Hepatocyte (in vitro differentiated cells): ENCODE results near the gene NDST1. TPM values are rescaled to one million over a fixed set of nuclear protein-coding genes. Genes with fewer than 3 reads are reported as not detected.
A peak's percentile ranks its signal among the peaks of the same experiment; 100 is the strongest.

ENCODE experiments used
- DNase-seq: peaks from one replicate; pipeline ENCODE4 v3.0.0-alpha.2; 2016; ENCODE audit warnings: low spot score
- H2AFZ ChIP-seq: fragments of 200-600 bp; sonication (generic); 2 replicates; pipeline ENCODE4 v1.6.0; 2016; ENCODE audit warnings: antibody characterized with exemption, mild to moderate bottlenecking
- H3K27ac ChIP-seq: fragments of 200-600 bp; sonication (generic); 2 replicates; pipeline ENCODE4 v1.5.1; 2016; ENCODE audit warnings: mild to moderate bottlenecking
- H3K27me3 ChIP-seq: fragments of 200-600 bp; sonication (generic); 2 replicates; pipeline ENCODE4 v1.6.1; 2016
- H3K36me3 ChIP-seq: fragments of 200-600 bp; sonication (generic); replicated peaks from 2 replicates; pipeline ENCODE4 v1.5.1; 2016; ENCODE audit warnings: low read depth; ENCODE audit not compliant: insufficient read depth
- H3K4me1 ChIP-seq: fragments of 200-600 bp; sonication (generic); 2 replicates; pipeline ENCODE4 v1.5.1; 2016; ENCODE audit warnings: mild to moderate bottlenecking, moderate library complexity; ENCODE audit not compliant: insufficient read depth
- H3K4me2 ChIP-seq: fragments of 200-600 bp; sonication (generic); 2 replicates; pipeline ENCODE4 v1.6.0; 2016
- H3K4me3 ChIP-seq: fragments of 200-600 bp; sonication (generic); 2 replicates; pipeline ENCODE4 v1.5.1; 2016; ENCODE audit warnings: mild to moderate bottlenecking
- H3K79me2 ChIP-seq: fragments of 200-600 bp; sonication (generic); 2 replicates; pipeline ENCODE4 v1.6.0; 2017; ENCODE audit warnings: mild to moderate bottlenecking
- H3K9me2 ChIP-seq: fragments of 200-600 bp; sonication (generic); replicated peaks from 2 replicates; pipeline ENCODE4 v1.6.0; 2017; ENCODE audit warnings: mild to moderate bottlenecking; ENCODE audit not compliant: insufficient read depth
- H3K9me3 ChIP-seq: fragments of 200-600 bp; sonication (generic); 2 replicates; pipeline ENCODE4 v1.5.1; 2016; ENCODE audit warnings: low read depth, mild to moderate bottlenecking
- H4K20me1 ChIP-seq: fragments of 200-600 bp; sonication (generic); 2 replicates; pipeline ENCODE4 v1.6.0; 2016; ENCODE audit warnings: mild to moderate bottlenecking; ENCODE audit not compliant: insufficient read depth, poor library complexity, severe bottlenecking
- CTCF ChIP-seq: fragments of 200-600 bp; sonication (generic); IDR thresholded peaks from 2 replicates; pipeline ENCODE4 v1.5.1; 2016; ENCODE audit warnings: antibody characterized with exemption, mild to moderate bottlenecking; ENCODE audit not compliant: poor library complexity
- EZH2 ChIP-seq: fragments of 200-600 bp; sonication (generic); IDR thresholded peaks from 2 replicates; pipeline ENCODE4 v1.6.1; 2016; ENCODE audit warnings: antibody characterized with exemption, mild to moderate bottlenecking, borderline replicate concordance
- EZH2phosphoT487 ChIP-seq: fragments of 200-600 bp; sonication (generic); IDR thresholded peaks from one replicate; pipeline ENCODE4 v1.6.1; 2018; ENCODE audit warnings: antibody characterized with exemption, mild to moderate bottlenecking, low read depth, moderate library complexity; ENCODE audit not compliant: unreplicated experiment, severe bottlenecking
- WGBS: methylation state at CpG from one replicate; pipeline ENCODE4 v1.1.6; 2016; ENCODE audit warnings: low lambda C conversion rate; ENCODE audit errors: missing lambda C conversion rate; 5-methylcytosine and 5-hydroxymethylcytosine counted together
- polyA plus RNA-seq: library from polyadenylated mRNA; unstranded; fragments of >200 nt; fragmentation: Nextera tagmentation; extraction: Ambion mirVana; gene quantifications from 2 replicates; pipeline ENCODE4 v1.2.1, GENCODE V29; 2016
- total RNA-seq: library from RNA; depleted of rRNA; stranded (reverse); fragments of >200 nt; gene quantifications from 2 replicates; pipeline ENCODE4 v1.2.3, GENCODE V29; 2014

Gene NDST1
- total and polyA plus RNA-seq, 2 experiments from 2014 or later = 42.5 to 85.1 TPM

GRCh38 chr5:150481708-150481965 lies 26.3 kb upstream of the NDST1 start:
- DNase-seq = no peak
- Histone ChIP-seq H3K4me3 (no peak overlapping the region), H3K27ac (peak overlapping the region; percentile 37), H3K36me3 (no peaks in the 10 kb centered on the region), H4K20me1 (no peaks in the 10 kb centered on the region), H3K79me2 (peaks cover 13% of the 10 kb centered on the region), H3K4me1 (peaks cover 4% of the 10 kb centered on the region), H3K4me2 (no peak overlapping the region), H3K9me2 (no peaks in the 10 kb centered on the region), H3K27me3 (no peaks in the 10 kb centered on the region), H2AFZ (no peak overlapping the region), H3K9me3 (no peaks in the 10 kb centered on the region)
- 86% methylated on average over 6 of the region's 6 CpGs for WGBS
- no peak for TF ChIP-seq EZH2phosphoT487
- no peak for TF ChIP-seq EZH2
- TF ChIP-seq CTCF = no peak

GRCh38 chr5:150481972-150482406 lies 25.9 kb upstream of the NDST1 start:
- no peaks in the 10 kb centered on the region for H3K36me3 ChIP-seq
- 55% methylated on average over 6 of the region's 6 CpGs for whole genome bisulfite sequencing
- peak; percentile 44 for DNase-seq

GRCh38 chr5:150484964-150485692 lies 22.8 kb upstream of the NDST1 start:
- peak overlapping the region; percentile 83 for H2AFZ ChIP-seq
- H3K4me1 ChIP-seq = peaks cover 36% of the 10 kb centered on the region
- peaks cover 48% of the 10 kb centered on the region for H3K79me2 ChIP-seq
- H3K9me3 ChIP-seq = no peaks in the 10 kb centered on the region
- peak overlapping the region; percentile 88 for H3K4me2 ChIP-seq
- no peaks in the 10 kb centered on the region for H3K36me3 ChIP-seq
- H3K9me2 ChIP-seq = no peaks in the 10 kb centered on the region
- DNase-seq = no peak
- H3K27me3 ChIP-seq = no peaks in the 10 kb centered on the region
- peak overlapping the region; percentile 100 for H3K27ac ChIP-seq
- TF ChIP-seq EZH2 (no peak), EZH2phosphoT487 (no peak), CTCF (no peak)
- peak overlapping the region; percentile 100 for H3K4me3 ChIP-seq
- WGBS = 14% methylated on average over 22 of the region's 28 CpGs
- peaks cover 32% of the 10 kb centered on the region for H4K20me1 ChIP-seq

More at GRCh38 chr5:150481972-150482406, 25.9 kb upstream of the NDST1 start:
- Histone ChIP-seq H3K9me2 (no peaks in the 10 kb centered on the region), H3K9me3 (no peaks in the 10 kb centered on the region), H2AFZ (no peak overlapping the region), H3K4me1 (peaks cover 6% of the 10 kb centered on the region), H3K4me2 (no peak overlapping the region), H4K20me1 (peaks cover 2% of the 10 kb centered on the region), H3K79me2 (peaks cover 17% of the 10 kb centered on the region), H3K4me3 (no peak overlapping the region), H3K27me3 (no peaks in the 10 kb centered on the region), H3K27ac (peak overlapping the region; percentile 43)
- TF ChIP-seq EZH2phosphoT487 (no peak), CTCF (no peak), EZH2 (no peak)
